Transverse colon (tissue), 4 donors: ENCODE measurements around the gene RRP8. TPM values are rescaled to one million over a fixed set of nuclear protein-coding genes. Genes with fewer than 3 reads are reported as not detected.

ENCODE experiments used
- DNase-seq: peaks from one replicate; pipeline ENCODE4 v3.0.0-alpha.2; 2019
- H3K27ac ChIP-seq, 4 donors: fragments of 200-600 bp; sonication (generic); 2 replicates each; pipeline ENCODE4 v1.5.1; 2016 to 2018; ENCODE audit warnings: inconsistent platforms in 4 of 4
- H3K27me3 ChIP-seq: fragments of 200-600 bp; sonication (generic); 2 replicates; pipeline ENCODE4 v1.5.1; 2017; ENCODE audit warnings: inconsistent platforms
- H3K36me3 ChIP-seq, 4 donors: fragments of 200-600 bp; sonication (generic); 2 replicates each; pipeline ENCODE4 v1.5.1; 2017 to 2019; ENCODE audit warnings: inconsistent platforms in 4 of 4
- H3K4me1 ChIP-seq, 4 donors: fragments of 200-600 bp; sonication (generic); 2 replicates each; pipeline ENCODE4 v1.5.1; 2017 to 2020; ENCODE audit warnings: inconsistent platforms in 4 of 4
- H3K4me3 ChIP-seq, 4 donors: fragments of 200-600 bp; sonication (generic); 1 replicate in 1 of 4; 2 replicates in 3 of 4; pipeline versions ENCODE4 v1.5.1 to v1.6.1; 2017 to 2019; ENCODE audit warnings: inconsistent platforms in 4 of 4
- H3K9me3 ChIP-seq, 2 donors: fragments of 200-600 bp; sonication (generic); 2 replicates each; pipeline ENCODE4 v1.5.1; 2017 to 2019; ENCODE audit warnings: inconsistent platforms in 2 of 2
- CTCF ChIP-seq, 5 experiments: fragments of 200-600 bp in 3 of 5; fragments of 450-650 bp in 2 of 5; sonication (generic) in 3 of 5; IDR thresholded peaks; 1 replicate in 2 of 5; 2 replicates in 3 of 5; pipeline ENCODE4 v1.5.1; 2016 to 2017; ENCODE audit warnings: antibody characterized with exemption in 5 of 5, inconsistent platforms in 3 of 5, mild to moderate bottlenecking in 2 of 5, moderate library complexity in 1 of 5
- EP300 ChIP-seq: sonication (generic); formaldehyde crosslinking; IDR thresholded peaks from one replicate; pipeline ENCODE4 v1.6.1; 2017; ENCODE audit warnings: antibody characterized with exemption, low read depth
- POLR2A ChIP-seq: fragments of 450-650 bp; IDR thresholded peaks from one replicate; pipeline ENCODE4 v1.6.1; 2016; ENCODE audit warnings: antibody characterized with exemption, mild to moderate bottlenecking, moderate library complexity
- POLR2AphosphoS5 ChIP-seq, 3 donors: sonication (generic); formaldehyde crosslinking; IDR thresholded peaks; one replicate each; pipeline ENCODE4 v1.6.1; 2016; ENCODE audit warnings: antibody characterized with exemption in 3 of 3
- WGBS, 2 donors: methylation state at CpG; one replicate each; pipeline ENCODE4 v1.1.5; 2018; ENCODE audit warnings: low coverage in 1 of 2; 5-methylcytosine and 5-hydroxymethylcytosine counted together
- in situ Hi-C, 4 donors: fragments of 200-750 bp; cut with MboI; loops; one replicate each; pipeline versions ENCODE4 v1.15.0 to v1.15.1; 2017; ENCODE audit warnings: low sequenced_read_pairs in 3 of 4, low pct_ligation_motif_present in 1 of 4, low pct_unique_long_range_greater_than_20kb in 1 of 4
- intact Hi-C: fragments of 100-400 bp; cut with DNase I; formaldehyde crosslinking; loops from one replicate; pipeline ENCODE4 v1.15.1; 2023; ENCODE audit warnings: low total_unique reads
- total RNA-seq, 4 donors: library from RNA; depleted of rRNA; stranded (reverse); fragments of >200 nt; gene quantifications; one replicate each; pipeline ENCODE4 v1.1.0, GENCODE V29; 2016

RRP8 gene
- total RNA-seq, 4 donors from 2014 or later, result 9.7 to 145 (median 48.2) TPM

GRCh38 chr11:6635082-6635932 lies 31.9 kb upstream of the RRP8 start:
- no peaks in the 10 kb centered on the region for H3K27me3 ChIP-seq
- no peaks in the 10 kb centered on the region for H3K36me3 ChIP-seq
- intact Hi-C loops (no loop called here), in situ Hi-C loops (no loop called here)
- no peaks in the 10 kb centered on the region for H3K9me3 ChIP-seq
- H3K4me3 ChIP-seq, result no peak overlapping the region
- peak overlapping the region; percentile 67 to 85 (median 73) for H3K27ac ChIP-seq
- 44 to 80% methylated on average over 2 to 10 of the region's 10 CpGs for WGBS, 2 donors
- peak in 2 of 3 donors; percentile 43 to 44 for TF ChIP-seq POLR2AphosphoS5 (IDR thresholded peaks at IDR 0.05)
- TF ChIP-seq POLR2A, result no peak
- TF ChIP-seq EP300, result peak; percentile 39
- H3K4me1 ChIP-seq, result peaks cover 14 to 48% (median 22%) of the 10 kb centered on the region in 4 donors
- peak; percentile 49 for DNase-seq

- WGBS, 2 donors, result 60 to 83% methylated on average over 1 of the region's 1 CpG
- Histone ChIP-seq H3K36me3 (no peaks in the 10 kb centered on the region), H3K27me3 (no peaks in the 10 kb centered on the region), H3K4me1 (peaks cover 14 to 48% (median 22%) of the 10 kb centered on the region in 4 donors), H3K27ac (peak overlapping the region; percentile 67 to 85 (median 73)), H3K4me3 (no peak overlapping the region), H3K9me3 (no peaks in the 10 kb centered on the region)
- TF ChIP-seq CTCF (IDR thresholded peaks at IDR 0.05), result no peak
- no peak for TF ChIP-seq EP300
- no peak for TF ChIP-seq POLR2A
- no peak for TF ChIP-seq POLR2AphosphoS5 (IDR thresholded peaks at IDR 0.05)
- in situ Hi-C loops (no loop called here), intact Hi-C loops (no loop called here)
- DNase-seq, result no peak
These were observed 31.1 kb upstream of the RRP8 start for GRCh38 chr11:6634534-6634933.

- peak overlapping the region in 1 of 4 donors; percentile 85 for H3K27ac ChIP-seq
- no peak for TF ChIP-seq POLR2AphosphoS5 (IDR thresholded peaks at IDR 0.05)
- no peak for TF ChIP-seq CTCF (IDR thresholded peaks at IDR 0.05)
- no peak for TF ChIP-seq POLR2A
- no peak for TF ChIP-seq EP300
- 60 to 88% methylated on average over 1 to 16 of the region's 16 CpGs for WGBS, 2 donors
- no peaks in the 10 kb centered on the region for H3K9me3 ChIP-seq
- no peak overlapping the region for H3K4me3 ChIP-seq
- no peaks in the 10 kb centered on the region for H3K27me3 ChIP-seq
- H3K4me1 ChIP-seq, result peaks cover 14 to 41% (median 22%) of the 10 kb centered on the region in 4 donors
- no peak for DNase-seq
- in situ Hi-C loops, result no loop called here
- intact Hi-C loops, result no loop called here
- H3K36me3 ChIP-seq, result no peaks in the 10 kb centered on the region
These were observed 30.3 kb upstream of the RRP8 start for GRCh38 chr11:6633422-6634408.

GRCh38 chr11:6632116-6633073 lies 29.0 kb upstream of the RRP8 start:
- H3K9me3 ChIP-seq, result no peaks in the 10 kb centered on the region
- intact Hi-C loops (no loop called here), in situ Hi-C loops (no loop called here)
- 91 to 92% methylated on average over 4 to 29 of the region's 29 CpGs for WGBS, 2 donors
- peaks cover 14 to 27% (median 16%) of the 10 kb centered on the region in 4 donors for H3K4me1 ChIP-seq
- no peak for DNase-seq
- H3K36me3 ChIP-seq, result no peaks in the 10 kb centered on the region
- no peak overlapping the region for H3K4me3 ChIP-seq
- TF ChIP-seq POLR2A, result no peak
- no peak for TF ChIP-seq POLR2AphosphoS5 (IDR thresholded peaks at IDR 0.05)
- TF ChIP-seq EP300, result no peak
- no peak for TF ChIP-seq CTCF (IDR thresholded peaks at IDR 0.05)
- H3K27ac ChIP-seq, result no peak overlapping the region
- no peaks in the 10 kb centered on the region for H3K27me3 ChIP-seq
